ENCODE measurements around the gene DOK6.
A peak's percentile ranks its signal among the peaks of the same experiment; 100 is the strongest.
"Not testable (repeated sequence)": the region's sequence is repeated elsewhere in the genome, so short reads cannot be mapped to it uniquely, and the experiment has no call there.

The DOK6 gene

GRCh38 chr18:69400253-69400975 lies at the start of gene DOK6:
DOK6 (plus strand) TSS chr18:69400888.
- H3K4me3 ChIP-seq (replicated peaks in 1 of 2; ENCODE audit: low read depth in 2 of 2, low read length in 2 of 2) = peak within 1 kb of the TSS; percentile 56 to 62
- DNase-seq (ENCODE audit: low read depth in 2 of 2) = peak; percentile 62 to 84
- TF ChIP-seq, protein P1, sequence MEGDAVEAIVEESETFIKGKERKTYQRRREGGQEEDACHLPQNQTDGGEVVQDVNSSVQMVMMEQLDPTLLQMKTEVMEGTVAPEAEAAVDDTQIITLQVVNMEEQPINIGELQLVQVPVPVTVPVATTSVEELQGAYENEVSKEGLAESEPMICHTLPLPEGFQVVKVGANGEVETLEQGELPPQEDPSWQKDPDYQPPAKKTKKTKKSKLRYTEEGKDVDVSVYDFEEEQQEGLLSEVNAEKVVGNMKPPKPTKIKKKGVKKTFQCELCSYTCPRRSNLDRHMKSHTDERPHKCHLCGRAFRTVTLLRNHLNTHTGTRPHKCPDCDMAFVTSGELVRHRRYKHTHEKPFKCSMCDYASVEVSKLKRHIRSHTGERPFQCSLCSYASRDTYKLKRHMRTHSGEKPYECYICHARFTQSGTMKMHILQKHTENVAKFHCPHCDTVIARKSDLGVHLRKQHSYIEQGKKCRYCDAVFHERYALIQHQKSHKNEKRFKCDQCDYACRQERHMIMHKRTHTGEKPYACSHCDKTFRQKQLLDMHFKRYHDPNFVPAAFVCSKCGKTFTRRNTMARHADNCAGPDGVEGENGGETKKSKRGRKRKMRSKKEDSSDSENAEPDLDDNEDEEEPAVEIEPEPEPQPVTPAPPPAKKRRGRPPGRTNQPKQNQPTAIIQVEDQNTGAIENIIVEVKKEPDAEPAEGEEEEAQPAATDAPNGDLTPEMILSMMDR (IDR thresholded peaks at IDR 0.05; ENCODE audit: low read depth, low read length) = no peak

GRCh38 chr18:69353023-69353422 lies 47.7 kb upstream of the DOK6 start:
- TF ChIP-seq, protein P1 (IDR thresholded peaks at IDR 0.05; ENCODE audit: low read depth, low read length) = no peak
- DNase-seq (ENCODE audit: low read depth in 2 of 2) = no peak

GRCh38 chr18:69357590-69357989 lies 43.1 kb upstream of the DOK6 start:
- H3K4me3 ChIP-seq (replicated peaks in 1 of 2; ENCODE audit: low read depth in 2 of 2, low read length in 2 of 2) = no peak overlapping the region
- no peak for DNase-seq (ENCODE audit: low read depth in 2 of 2)
- TF ChIP-seq, protein P1 (IDR thresholded peaks at IDR 0.05; ENCODE audit: low read depth, low read length) = no peak

More at GRCh38 chr18:69353023-69353422, 47.7 kb upstream of the DOK6 start:
- no peak overlapping the region for H3K4me3 ChIP-seq (replicated peaks in 1 of 2; ENCODE audit: low read depth in 2 of 2, low read length in 2 of 2)

DNA sequence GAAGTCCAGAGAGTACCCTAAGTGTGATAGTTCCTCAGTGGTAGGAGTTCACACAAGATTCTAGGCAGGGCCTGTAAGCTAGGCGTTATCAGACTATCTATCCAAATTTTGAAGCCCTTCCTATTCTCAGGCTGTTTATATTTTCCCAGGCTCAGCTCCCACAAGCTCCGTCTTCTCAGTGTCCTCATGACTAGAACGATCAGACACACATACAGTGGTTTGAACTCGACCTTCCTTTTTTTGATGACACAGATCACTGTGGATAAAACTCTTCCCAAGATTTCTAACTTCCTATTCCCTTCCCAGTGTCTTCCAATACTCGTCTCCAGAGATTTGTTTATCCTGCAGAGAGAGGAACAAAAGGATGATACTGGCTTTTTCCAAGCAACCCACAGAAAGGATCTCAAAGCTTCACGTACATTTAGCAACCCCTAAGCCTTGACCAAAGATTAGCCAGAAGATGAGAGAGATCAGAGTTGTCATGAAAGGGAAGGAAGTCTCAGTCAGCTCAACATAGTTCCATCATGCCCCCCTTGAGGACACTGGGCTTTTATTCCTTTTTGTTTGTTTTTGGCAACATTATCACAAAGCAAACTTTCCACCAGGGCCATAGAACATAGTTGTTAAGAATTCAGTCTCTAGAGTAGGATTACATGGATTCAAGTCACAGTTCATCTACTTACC lies 42.3 kb upstream of the DOK6 start:
- DNase-seq (ENCODE audit: low read depth in 2 of 2) = no peak
- H3K4me3 ChIP-seq (replicated peaks in 1 of 2; ENCODE audit: low read depth in 2 of 2, low read length in 2 of 2) = no peak overlapping the region
- TF ChIP-seq, protein P1 (IDR thresholded peaks at IDR 0.05; ENCODE audit: low read depth, low read length) = no peak

DNA sequence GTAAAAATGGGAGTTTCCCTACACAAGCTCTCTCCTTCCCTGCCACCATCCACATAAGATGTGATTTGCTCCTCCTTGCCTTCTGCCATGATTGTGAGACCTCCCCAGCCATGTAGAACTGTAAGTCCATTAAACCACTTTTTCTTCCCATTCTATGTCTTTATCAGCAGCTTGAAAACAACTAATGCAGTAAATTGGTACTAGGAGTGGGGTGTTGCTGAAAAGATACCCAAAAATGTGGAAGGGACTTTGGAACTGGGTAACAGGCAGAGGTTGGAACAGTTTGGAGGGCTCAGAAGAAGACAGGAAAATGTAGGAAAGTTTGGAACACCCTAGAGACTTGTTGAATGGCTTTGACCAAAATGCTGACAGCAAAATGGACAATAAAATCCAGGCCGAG lies 40.9 kb upstream of the DOK6 start:
- DNase-seq (ENCODE audit: low read depth in 2 of 2); H3K4me3 ChIP-seq (replicated peaks in 1 of 2; ENCODE audit: low read depth in 2 of 2, low read length in 2 of 2): not testable (repeated sequence)

DNA sequence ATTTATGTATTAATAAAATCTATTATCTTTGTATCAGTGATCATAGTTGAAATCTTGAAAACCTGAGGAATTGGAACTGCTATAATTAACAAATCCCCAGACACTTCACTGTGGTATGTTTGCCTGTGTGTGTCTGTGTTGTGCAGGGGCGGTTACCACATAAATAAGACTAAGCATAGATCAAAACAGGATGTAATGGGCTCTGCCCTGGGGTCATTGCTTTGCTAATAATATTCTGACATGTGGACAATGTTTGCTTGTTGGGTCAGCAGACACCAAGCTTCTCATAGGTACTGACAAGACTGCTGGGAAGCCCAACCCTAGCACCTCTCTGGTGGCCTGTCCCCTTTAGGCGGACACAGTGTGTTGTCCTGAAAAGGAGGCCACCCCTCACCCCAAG lies 35.8 kb upstream of the DOK6 start:
- TF ChIP-seq, protein P1 (IDR thresholded peaks at IDR 0.05; ENCODE audit: low read depth, low read length) = no peak
- H3K4me3 ChIP-seq (replicated peaks in 1 of 2; ENCODE audit: low read depth in 2 of 2, low read length in 2 of 2) = no peak overlapping the region
- no peak for DNase-seq (ENCODE audit: low read depth in 2 of 2)

GRCh38 chr18:69365658-69366057 lies 35.0 kb upstream of the DOK6 start:
- no peak overlapping the region for H3K4me3 ChIP-seq (replicated peaks in 1 of 2; ENCODE audit: low read depth in 2 of 2, low read length in 2 of 2)
- no peak for DNase-seq (ENCODE audit: low read depth in 2 of 2)
- TF ChIP-seq, protein P1 (IDR thresholded peaks at IDR 0.05; ENCODE audit: low read depth, low read length) = no peak
